GM06990 (cell line): ENCODE data around the gene BABAM2.

Source experiments
- DNase-seq: peaks from one replicate; pipeline ENCODE4 v3.0.0-alpha.2; 2011; ENCODE audit not compliant: insufficient read length; ENCODE audit errors: extremely low read depth
- H3K27me3 ChIP-seq: replicated peaks from 2 replicates; pipeline ENCODE4 v1.6.0; 2011; ENCODE audit warnings: low read length; ENCODE audit not compliant: control insufficient read depth, insufficient read depth
- H3K36me3 ChIP-seq: 2 replicates; pipeline ENCODE4 v1.5.1; 2011; ENCODE audit warnings: low read length; ENCODE audit not compliant: control insufficient read depth, insufficient read depth
- H3K4me3 ChIP-seq: replicated peaks from 2 replicates; pipeline ENCODE4 v1.5.1; 2011; ENCODE audit warnings: low read depth, mild to moderate bottlenecking, control low read depth, low read length
- CTCF ChIP-seq: IDR thresholded peaks from 2 replicates; pipeline ENCODE4 v1.5.1; 2011; ENCODE audit warnings: low read length, control low read depth, mild to moderate bottlenecking, inconsistent platforms; ENCODE audit not compliant: insufficient read depth, poor library complexity, severe bottlenecking

BABAM2 gene

GRCh38 chr2:28049416-28049815, 158.9 kb downstream of the BABAM2 start:
- no peaks in the 10 kb centered on the region for H3K36me3 ChIP-seq
- no peaks in the 10 kb centered on the region for H3K27me3 ChIP-seq
- TF ChIP-seq CTCF: no peak
- DNase-seq: no peak
- H3K4me3 ChIP-seq: no peak overlapping the region

GRCh38 chr2:28049899-28050298, 159.4 kb downstream of the BABAM2 start:
- no peak for DNase-seq
- H3K27me3 ChIP-seq: no peaks in the 10 kb centered on the region
- no peak overlapping the region for H3K4me3 ChIP-seq
- no peaks in the 10 kb centered on the region for H3K36me3 ChIP-seq
- TF ChIP-seq CTCF: no peak

GRCh38 chr2:28052691-28053090, 162.2 kb downstream of the BABAM2 start:
- Histone ChIP-seq H3K36me3 (no peaks in the 10 kb centered on the region), H3K27me3 (no peaks in the 10 kb centered on the region), H3K4me3 (no peak overlapping the region)
- no peak for DNase-seq
- no peak for TF ChIP-seq CTCF

- Histone ChIP-seq H3K27me3 (no peaks in the 10 kb centered on the region), H3K4me3 (no peak overlapping the region), H3K36me3 (no peaks in the 10 kb centered on the region)
- TF ChIP-seq CTCF: no peak
- DNase-seq: no peak
These were observed 163.1 kb downstream of the BABAM2 start for GRCh38 chr2:28053597-28053996.

GRCh38 chr2:28054916-28055315, 164.4 kb downstream of the BABAM2 start:
- no peaks in the 10 kb centered on the region for H3K27me3 ChIP-seq
- DNase-seq: no peak
- H3K4me3 ChIP-seq: no peak overlapping the region
- no peak for TF ChIP-seq CTCF
- no peaks in the 10 kb centered on the region for H3K36me3 ChIP-seq

GRCh38 chr2:28055325-28055970, 164.9 kb downstream of the BABAM2 start:
- no peaks in the 10 kb centered on the region for H3K36me3 ChIP-seq
- H3K27me3 ChIP-seq: no peaks in the 10 kb centered on the region
- TF ChIP-seq CTCF: no peak
- no peak for DNase-seq
- no peak overlapping the region for H3K4me3 ChIP-seq
